Activated naive CD4-positive, alpha-beta T cell treated with anti-CD3 and anti-CD28 coated beads, Interleukin-2, amount 10 ng/mL, durations not matched to agents 7 days and 5 days (primary cell): ENCODE measurements around the gene PANX1.

Experiments
- CTCF ChIA-PET: fragments of 350-600 bp; sonication (Branson Sonifier 250); formaldehyde crosslinking; loops from one replicate; lab custom pipeline; 2021; ENCODE audit warnings: antibody characterized with exemption; lab: Charles Lee
- DNase-seq: peaks from one replicate; pipeline ENCODE4 v3.0.0-alpha.2; 2020
- H3K27ac Mint-ChIP-seq: one replicate; pipeline ENCODE4 v1.8.0; 2021; ENCODE audit warnings: mild to moderate bottlenecking, moderate library complexity, mixed read lengths
- H3K27me3 Mint-ChIP-seq: one replicate; pipeline ENCODE4 v1.8.0; 2021; ENCODE audit warnings: mild to moderate bottlenecking, mixed read lengths
- H3K36me3 Mint-ChIP-seq: one replicate; pipeline ENCODE4 v1.8.0; 2021; ENCODE audit warnings: mixed read lengths
- H3K4me1 Mint-ChIP-seq: one replicate; pipeline ENCODE4 v1.8.0; 2021; ENCODE audit warnings: mixed read lengths
- H3K4me3 Mint-ChIP-seq: one replicate; pipeline ENCODE4 v1.8.0; 2021; ENCODE audit warnings: mild to moderate bottlenecking, moderate library complexity, mixed read lengths
- H3K9me3 Mint-ChIP-seq: one replicate; pipeline ENCODE4 v1.8.0; 2021; ENCODE audit warnings: mixed read lengths

The PANX1 gene

DNA sequence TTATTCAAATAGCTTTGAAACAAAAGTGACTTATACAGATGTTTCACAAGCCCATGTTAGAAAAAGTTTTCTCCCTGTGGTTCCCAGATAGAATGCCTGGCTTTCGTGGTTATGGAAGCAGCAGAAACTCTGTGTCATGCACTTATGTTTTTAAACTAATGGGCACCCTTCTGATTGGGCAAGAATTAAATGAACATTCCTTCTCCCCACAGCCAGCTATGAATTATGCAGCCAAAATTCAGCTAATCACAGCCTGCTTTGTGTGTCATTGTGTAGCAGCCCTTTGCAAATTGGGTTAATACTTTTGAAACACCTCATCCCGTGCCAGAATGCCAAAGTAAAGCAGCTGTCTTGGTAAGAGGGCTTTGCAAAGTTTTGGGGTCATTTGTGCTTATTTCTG lies 46.9 kb downstream of the PANX1 start:
- no peak overlapping the region for H3K27ac Mint-ChIP-seq
- no peaks in the 10 kb centered on the region for H3K4me1 Mint-ChIP-seq
- peaks cover 20% of the 10 kb centered on the region for H3K36me3 Mint-ChIP-seq
- CTCF ChIA-PET: interaction anchor here (2.8 kb wide), 1 partner anchor 9 kb away, joined by 17 read pairs; no protein-coding TSS in a partner anchor
- H3K9me3 Mint-ChIP-seq: no peaks in the 10 kb centered on the region
- no peak for DNase-seq
- no peak overlapping the region for H3K4me3 Mint-ChIP-seq
- no peaks in the 10 kb centered on the region for H3K27me3 Mint-ChIP-seq

DNA sequence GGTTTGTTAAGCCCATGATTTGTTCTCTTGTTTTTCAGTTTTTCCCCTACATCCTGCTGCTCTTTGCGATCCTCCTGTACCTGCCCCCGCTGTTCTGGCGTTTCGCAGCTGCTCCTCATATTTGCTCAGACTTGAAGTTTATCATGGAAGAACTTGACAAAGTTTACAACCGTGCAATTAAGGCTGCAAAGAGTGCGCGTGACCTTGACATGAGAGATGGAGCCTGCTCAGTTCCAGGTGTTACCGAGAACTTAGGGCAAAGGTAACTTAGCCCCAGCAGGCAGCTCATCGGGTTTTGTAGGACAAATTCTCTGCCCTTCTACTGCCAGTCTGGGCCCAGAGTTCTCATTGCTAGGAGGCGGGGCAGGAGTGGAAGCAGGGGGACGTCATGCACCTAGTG lies 49.7 kb downstream of the PANX1 start:
- H3K9me3 Mint-ChIP-seq: no peaks in the 10 kb centered on the region
- H3K27ac Mint-ChIP-seq: no peak overlapping the region
- no peaks in the 10 kb centered on the region for H3K4me1 Mint-ChIP-seq
- peaks cover 27% of the 10 kb centered on the region for H3K36me3 Mint-ChIP-seq
- H3K4me3 Mint-ChIP-seq: no peak overlapping the region
- no peak for DNase-seq
- no peaks in the 10 kb centered on the region for H3K27me3 Mint-ChIP-seq
- CTCF ChIA-PET: no interaction called here

DNA sequence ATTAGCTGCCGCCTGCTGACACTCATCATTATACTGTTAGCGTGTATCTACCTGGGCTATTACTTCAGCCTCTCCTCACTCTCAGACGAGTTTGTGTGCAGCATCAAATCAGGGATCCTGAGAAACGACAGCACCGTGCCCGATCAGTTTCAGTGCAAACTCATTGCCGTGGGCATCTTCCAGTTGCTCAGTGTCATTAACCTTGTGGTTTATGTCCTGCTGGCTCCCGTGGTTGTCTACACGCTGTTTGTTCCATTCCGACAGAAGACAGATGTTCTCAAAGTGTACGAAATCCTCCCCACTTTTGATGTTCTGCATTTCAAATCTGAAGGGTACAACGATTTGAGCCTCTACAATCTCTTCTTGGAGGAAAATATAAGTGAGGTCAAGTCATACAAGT lies 51.1 kb downstream of the PANX1 start:
- H3K27ac Mint-ChIP-seq: no peak overlapping the region
- H3K36me3 Mint-ChIP-seq: peaks cover 27% of the 10 kb centered on the region
- H3K27me3 Mint-ChIP-seq: no peaks in the 10 kb centered on the region
- no peaks in the 10 kb centered on the region for H3K4me1 Mint-ChIP-seq
- DNase-seq: no peak
- no peaks in the 10 kb centered on the region for H3K9me3 Mint-ChIP-seq
- H3K4me3 Mint-ChIP-seq: no peak overlapping the region
- CTCF ChIA-PET: no interaction called here

DNA sequence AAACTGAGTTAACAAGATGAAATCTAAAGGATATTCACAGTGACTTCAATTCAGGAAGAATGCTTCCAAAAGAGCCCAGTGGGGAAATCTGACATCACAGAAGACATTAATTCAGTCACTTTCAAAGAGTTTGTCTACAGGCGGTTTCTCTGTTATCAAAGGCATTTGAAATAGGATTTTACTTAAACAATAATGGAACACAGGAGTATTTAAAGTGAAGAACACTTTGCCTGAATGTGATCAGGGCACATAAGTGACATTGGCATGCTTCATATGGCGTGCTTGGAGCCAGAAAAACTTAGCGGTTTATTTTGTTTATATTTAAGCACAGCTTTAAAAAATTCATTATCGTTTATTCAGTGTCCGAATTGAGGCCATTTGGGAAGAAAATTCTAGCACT lies 52.9 kb downstream of the PANX1 start:
- Mint-ChIP-seq H3K9me3 (no peaks in the 10 kb centered on the region), H3K4me3 (no peak overlapping the region), H3K27ac (no peak overlapping the region), H3K36me3 (peaks cover 30% of the 10 kb centered on the region), H3K27me3 (no peaks in the 10 kb centered on the region), H3K4me1 (no peaks in the 10 kb centered on the region)
- DNase-seq: no peak
- CTCF ChIA-PET: interaction anchor here (1.9 kb wide), 1 partner anchor 11 kb away, joined by 5 read pairs; no protein-coding TSS in a partner anchor

DNA sequence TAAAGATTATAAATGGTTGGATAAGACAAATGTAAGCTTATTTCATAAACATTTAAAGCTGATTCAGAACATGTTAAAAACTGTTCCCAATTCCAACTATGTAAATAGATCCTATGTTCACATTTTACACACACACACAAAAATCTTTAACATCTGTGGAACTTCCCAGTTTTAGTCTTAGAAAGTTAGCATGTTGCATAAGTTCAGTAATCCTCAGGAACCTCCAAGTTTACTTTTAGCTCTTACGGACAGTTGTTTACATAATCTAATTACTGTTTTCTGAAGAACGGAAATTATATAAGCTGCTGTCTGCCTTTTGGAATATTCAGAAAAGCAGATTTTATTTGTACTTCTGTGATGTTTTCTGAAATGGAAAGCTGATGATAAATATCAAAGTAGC lies 53.3 kb downstream of the PANX1 start:
- Mint-ChIP-seq H3K27ac (no peak overlapping the region), H3K36me3 (peaks cover 30% of the 10 kb centered on the region), H3K27me3 (no peaks in the 10 kb centered on the region), H3K9me3 (no peaks in the 10 kb centered on the region), H3K4me3 (no peak overlapping the region), H3K4me1 (no peaks in the 10 kb centered on the region)
- CTCF ChIA-PET: interaction anchor here (1.9 kb wide), 1 partner anchor 11 kb away, joined by 5 read pairs; no protein-coding TSS in a partner anchor
- DNase-seq: no peak

DNA sequence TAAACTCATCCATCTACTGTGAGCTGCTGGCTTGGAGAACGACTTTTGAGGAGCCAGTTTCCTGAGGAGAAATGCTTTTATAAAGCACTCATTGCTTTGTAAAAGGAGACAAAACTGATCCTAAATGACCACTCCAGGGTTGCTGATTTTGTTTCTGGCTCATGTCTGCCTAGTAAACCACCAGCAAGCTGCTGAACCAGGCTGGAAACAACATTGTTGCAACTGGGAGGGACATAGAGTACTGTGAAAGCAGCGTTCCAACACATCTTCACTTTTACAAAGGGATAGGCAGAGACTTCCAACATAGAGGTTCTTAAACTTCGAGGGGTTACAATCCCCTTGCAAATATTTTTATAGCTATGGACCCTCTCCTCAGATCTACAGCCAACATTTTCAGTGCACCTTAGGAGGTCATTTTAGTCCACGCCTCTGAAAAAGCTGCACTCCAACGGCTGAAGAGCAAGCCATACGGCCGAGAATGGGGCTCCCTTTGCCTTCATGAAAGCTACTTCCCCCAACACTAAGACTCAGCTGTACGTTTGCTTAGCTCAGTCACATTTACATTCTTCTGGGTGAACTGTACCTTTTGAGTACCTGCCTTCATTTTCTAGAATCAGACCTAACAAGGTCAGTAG lies 54.7 kb downstream of the PANX1 start:
- Mint-ChIP-seq H3K27me3 (no peaks in the 10 kb centered on the region), H3K9me3 (no peaks in the 10 kb centered on the region), H3K27ac (no peak overlapping the region), H3K4me1 (no peaks in the 10 kb centered on the region), H3K36me3 (peaks cover 26% of the 10 kb centered on the region), H3K4me3 (no peak overlapping the region)
- CTCF ChIA-PET: interaction anchor here (0.5 to 3.6 kb wide), 10 partner anchors 8 to 324 kb away, joined by 3 to 17 read pairs (median 6); partner anchors contain the start of gene PANX1
- DNase-seq: no peak

DNA sequence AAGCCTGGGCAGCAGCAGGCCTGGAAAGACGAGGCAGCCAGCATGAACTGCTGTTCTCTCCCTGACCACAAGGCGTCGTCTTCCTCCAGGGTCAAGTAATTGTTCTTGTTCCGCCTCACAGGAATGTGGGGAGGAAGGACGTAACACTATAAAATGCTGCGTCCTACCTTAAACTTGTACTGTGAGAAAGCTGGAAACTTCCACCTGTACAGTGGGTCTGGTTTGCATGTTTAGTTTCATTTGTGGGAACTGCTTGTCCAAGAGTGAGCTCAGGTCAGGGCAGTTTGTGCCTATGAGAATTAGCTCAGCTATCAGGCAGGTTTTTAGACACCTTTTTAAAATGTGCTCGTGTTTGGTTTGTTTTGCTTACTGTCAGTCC lies 55.2 kb downstream of the PANX1 start:
- no peaks in the 10 kb centered on the region for H3K4me1 Mint-ChIP-seq
- peak; percentile 40 for DNase-seq
- no peak overlapping the region for H3K27ac Mint-ChIP-seq

DNA sequence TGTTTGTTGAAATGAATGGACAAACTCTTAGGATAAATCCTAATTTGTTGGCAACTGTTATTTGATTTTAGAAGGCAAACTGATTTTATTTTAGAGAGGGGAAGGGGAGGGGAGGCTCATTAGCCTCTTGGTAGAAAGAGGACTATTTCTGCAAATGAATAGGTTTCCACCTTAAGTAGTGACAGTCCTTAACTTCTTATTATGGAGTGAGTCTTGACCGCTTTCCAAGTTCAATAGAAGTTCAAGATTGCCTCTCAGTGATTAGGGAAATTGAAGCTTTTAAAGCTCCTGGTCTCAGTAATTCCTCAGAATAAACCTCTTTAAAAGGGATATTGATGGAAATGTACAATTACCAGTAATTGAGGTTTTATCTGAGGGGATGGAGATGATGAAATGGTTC lies 55.7 kb downstream of the PANX1 start:
- Mint-ChIP-seq H3K4me1 (no peaks in the 10 kb centered on the region), H3K36me3 (peaks cover 18% of the 10 kb centered on the region), H3K4me3 (no peak overlapping the region), H3K27ac (no peak overlapping the region), H3K27me3 (no peaks in the 10 kb centered on the region), H3K9me3 (no peaks in the 10 kb centered on the region)
- CTCF ChIA-PET: interaction anchor here (1.0 to 3.6 kb wide), 9 partner anchors 9 to 419 kb away, joined by 3 to 17 read pairs (median 6); no protein-coding TSS in a partner anchor
- no peak for DNase-seq

More for the DNA sequence above, 55.2 kb downstream of the PANX1 start:
- Mint-ChIP-seq H3K9me3 (no peaks in the 10 kb centered on the region), H3K4me3 (no peak overlapping the region), H3K36me3 (peaks cover 22% of the 10 kb centered on the region), H3K27me3 (no peaks in the 10 kb centered on the region)
- CTCF ChIA-PET: interaction anchor here (0.7 to 3.6 kb wide), 11 partner anchors 9 to 419 kb away, joined by 3 to 17 read pairs (median 5); partner anchors contain the start of gene PANX1

DNA sequence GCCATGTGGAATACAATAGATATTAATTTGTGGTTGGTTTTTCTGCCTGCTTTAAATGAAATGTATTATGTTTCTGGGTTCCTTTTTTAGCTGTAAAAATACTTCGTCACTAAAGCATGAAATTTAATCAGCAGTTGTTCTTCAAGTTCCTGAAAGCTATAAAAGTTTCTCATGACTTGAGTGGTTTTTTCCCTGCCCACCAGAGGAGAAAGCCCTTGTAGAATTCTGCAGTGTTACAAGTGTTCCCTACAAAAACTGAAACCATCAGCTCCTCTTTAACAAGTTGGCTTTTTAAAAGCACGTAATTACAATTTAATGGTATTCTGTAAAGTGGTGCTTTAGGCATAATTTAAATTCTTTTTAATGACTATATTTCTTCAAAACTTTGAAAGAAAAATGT lies 56.2 kb downstream of the PANX1 start:
- CTCF ChIA-PET: interaction anchor here (1.0 to 3.6 kb wide), 7 partner anchors 10 to 418 kb away, joined by 3 to 17 read pairs (median 6); no protein-coding TSS in a partner anchor
- H3K4me3 Mint-ChIP-seq: no peak overlapping the region
- no peak overlapping the region for H3K27ac Mint-ChIP-seq
- no peaks in the 10 kb centered on the region for H3K27me3 Mint-ChIP-seq
- H3K9me3 Mint-ChIP-seq: no peaks in the 10 kb centered on the region
- H3K36me3 Mint-ChIP-seq: peaks cover 14% of the 10 kb centered on the region
- no peaks in the 10 kb centered on the region for H3K4me1 Mint-ChIP-seq
- no peak for DNase-seq

DNA sequence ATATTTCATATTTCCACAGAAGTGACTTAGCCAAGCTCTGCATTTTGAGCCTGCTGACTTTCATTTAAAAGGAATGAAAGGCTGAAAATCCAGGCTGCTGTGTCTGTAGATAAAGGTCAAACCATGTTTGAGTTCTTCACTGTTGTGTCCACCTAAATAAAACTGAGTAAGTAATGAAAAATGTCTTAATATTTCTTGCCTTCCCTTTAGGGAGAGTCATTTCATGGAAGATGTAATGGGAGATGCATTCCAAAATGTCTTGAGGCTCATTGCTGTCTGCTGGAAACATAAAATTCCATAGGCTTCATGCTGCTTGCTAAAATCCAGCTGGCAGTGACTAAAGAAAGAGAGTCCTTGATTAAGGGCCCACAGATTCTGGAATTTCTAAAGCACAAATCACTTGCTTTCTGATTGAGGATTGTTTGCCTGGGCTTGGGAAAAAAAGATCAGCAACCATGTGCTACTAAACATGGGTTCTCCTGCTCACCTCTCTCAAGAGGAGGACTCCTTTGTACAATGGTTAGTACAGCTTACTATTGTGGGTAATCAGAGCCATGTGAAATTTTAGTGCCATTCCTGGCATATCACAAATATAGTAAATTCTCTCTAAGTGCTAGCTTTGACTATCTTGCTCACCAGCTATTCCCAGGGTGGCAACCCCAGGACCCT lies 56.9 kb downstream of the PANX1 start:
- H3K9me3 Mint-ChIP-seq: no peaks in the 10 kb centered on the region
- H3K27me3 Mint-ChIP-seq: no peaks in the 10 kb centered on the region
- no peak overlapping the region for H3K27ac Mint-ChIP-seq
- H3K4me1 Mint-ChIP-seq: no peaks in the 10 kb centered on the region
- CTCF ChIA-PET: interaction anchor here (0.8 to 3.6 kb wide), 6 partner anchors 10 to 320 kb away, joined by 3 to 17 read pairs (median 7); no protein-coding TSS in a partner anchor
- no peak overlapping the region for H3K4me3 Mint-ChIP-seq
- H3K36me3 Mint-ChIP-seq: peaks cover 9% of the 10 kb centered on the region
- no peak for DNase-seq

DNA sequence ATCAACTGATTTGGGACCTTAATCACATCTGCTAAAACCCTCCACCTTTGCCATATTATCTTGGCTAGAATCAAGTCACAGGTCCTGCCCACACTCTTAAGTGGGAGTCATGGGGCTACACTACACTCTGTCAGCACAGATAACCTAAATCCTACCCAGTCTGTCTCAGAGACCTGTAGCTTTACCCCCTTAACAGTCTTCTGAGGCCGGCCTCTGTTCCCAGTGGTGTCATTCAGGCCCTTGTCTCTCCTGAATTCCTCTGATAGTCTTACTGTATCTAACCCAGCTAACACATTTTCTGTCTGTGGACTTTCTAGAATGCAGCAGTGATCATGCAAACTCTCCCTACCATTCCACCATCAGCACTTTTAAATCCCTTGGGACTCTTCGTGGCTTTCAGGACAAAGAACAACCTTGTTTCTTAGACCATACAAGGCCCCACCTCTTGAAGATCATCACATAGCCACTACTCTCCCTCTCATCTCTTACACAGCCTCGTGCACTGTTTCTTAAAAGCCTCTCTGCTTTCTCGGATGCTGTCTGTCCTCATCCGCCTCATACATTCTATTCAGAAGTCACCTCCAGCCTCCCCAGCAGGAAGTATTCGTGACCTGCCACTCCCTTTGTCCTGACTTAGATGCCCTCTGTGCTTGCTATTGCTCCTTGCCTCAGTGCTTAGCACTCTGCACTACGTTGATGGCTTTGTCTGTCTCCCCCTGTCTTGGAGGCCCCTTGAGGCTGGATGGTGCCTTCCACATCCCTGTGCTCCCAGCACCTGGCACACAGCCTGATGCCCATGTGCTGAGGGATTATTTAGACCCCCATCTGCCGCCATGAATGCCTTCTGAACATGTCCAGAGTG lies 57.9 kb downstream of the PANX1 start:
- Mint-ChIP-seq H3K4me3 (no peak overlapping the region), H3K36me3 (peaks cover 2% of the 10 kb centered on the region), H3K4me1 (no peaks in the 10 kb centered on the region), H3K9me3 (no peaks in the 10 kb centered on the region), H3K27me3 (no peaks in the 10 kb centered on the region), H3K27ac (peak overlapping the region; percentile 34)
- CTCF ChIA-PET: interaction anchor here (0.8 to 3.6 kb wide), 3 partner anchors 11 to 318 kb away, joined by 3 to 17 read pairs (median 11); no protein-coding TSS in a partner anchor
- no peak for DNase-seq

DNA sequence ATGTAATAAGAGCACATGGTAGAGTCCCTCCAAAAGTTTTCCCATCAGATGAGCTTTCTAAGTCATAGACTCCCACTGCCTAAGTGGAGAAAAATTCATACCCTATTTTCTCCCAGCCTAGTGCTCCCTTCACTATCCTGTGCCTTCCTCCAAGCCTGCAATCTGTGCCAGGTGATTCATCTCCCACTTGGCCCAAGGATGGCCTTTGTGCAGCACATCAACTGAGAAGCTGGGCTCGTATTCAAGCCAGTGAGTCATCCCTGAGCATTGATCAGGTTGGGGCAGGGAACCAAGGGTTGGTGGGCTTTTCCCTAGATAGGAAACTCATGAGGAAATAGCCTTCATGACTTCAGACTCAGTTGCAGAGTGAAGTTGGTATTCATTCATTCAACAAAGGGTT lies 64.6 kb downstream of the PANX1 start:
- no peak for DNase-seq
- H3K27ac Mint-ChIP-seq: no peak overlapping the region
- H3K4me3 Mint-ChIP-seq: no peak overlapping the region
- CTCF ChIA-PET: no interaction called here
- no peaks in the 10 kb centered on the region for H3K27me3 Mint-ChIP-seq
- H3K36me3 Mint-ChIP-seq: no peaks in the 10 kb centered on the region
- H3K4me1 Mint-ChIP-seq: no peaks in the 10 kb centered on the region
- no peaks in the 10 kb centered on the region for H3K9me3 Mint-ChIP-seq

DNA sequence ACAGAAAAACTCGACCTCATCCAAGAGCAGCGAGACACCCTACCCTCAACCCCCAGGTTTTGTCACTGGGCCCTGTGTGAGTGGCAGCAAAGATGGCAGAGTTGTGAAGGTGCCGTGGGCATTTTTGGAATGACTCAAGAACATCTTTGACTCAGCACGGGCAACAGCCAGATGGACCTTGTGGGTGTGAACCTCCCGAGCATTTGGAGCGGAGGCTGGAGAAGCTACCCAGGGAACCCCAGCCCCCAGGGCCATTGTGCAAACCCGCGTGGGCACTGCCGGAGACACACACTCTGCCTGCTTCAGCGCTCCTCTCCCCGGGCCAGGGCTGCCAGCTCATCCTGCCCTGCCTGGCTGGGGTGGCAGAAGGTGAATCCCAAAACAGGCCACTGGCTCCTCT lies 66.1 kb downstream of the PANX1 start:
- Mint-ChIP-seq H3K36me3 (no peaks in the 10 kb centered on the region), H3K27me3 (no peaks in the 10 kb centered on the region), H3K9me3 (no peaks in the 10 kb centered on the region), H3K27ac (no peak overlapping the region), H3K4me1 (no peaks in the 10 kb centered on the region), H3K4me3 (no peak overlapping the region)
- CTCF ChIA-PET: interaction anchor here (1.4 kb wide), 1 partner anchor 11 kb away, joined by 3 read pairs; no protein-coding TSS in a partner anchor
- DNase-seq: no peak

DNA sequence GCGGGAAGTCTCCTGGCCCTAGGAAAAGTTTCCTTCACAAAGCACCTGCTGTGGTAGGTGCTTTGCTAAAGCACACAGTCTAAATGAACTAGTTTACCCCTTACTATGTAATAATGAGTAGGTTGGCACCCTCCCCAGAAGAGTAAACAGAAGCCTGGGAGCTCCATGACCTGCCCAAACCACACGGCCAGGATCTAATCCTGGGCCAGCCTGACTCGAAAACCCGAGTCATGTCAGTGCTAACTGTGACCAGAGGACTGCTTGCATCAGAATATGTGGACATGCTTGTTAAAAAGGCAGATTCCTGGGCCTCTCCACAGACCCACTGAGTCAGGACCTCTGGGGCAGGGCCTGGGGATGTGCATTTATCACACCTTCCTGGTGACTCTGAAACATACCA lies 67.7 kb downstream of the PANX1 start:
- CTCF ChIA-PET: interaction anchor here (2.3 kb wide), 1 partner anchor 12 kb away, joined by 8 read pairs; no protein-coding TSS in a partner anchor
- Mint-ChIP-seq H3K4me1 (no peaks in the 10 kb centered on the region), H3K27me3 (no peaks in the 10 kb centered on the region), H3K36me3 (no peaks in the 10 kb centered on the region), H3K27ac (no peak overlapping the region), H3K4me3 (no peak overlapping the region), H3K9me3 (no peaks in the 10 kb centered on the region)
- no peak for DNase-seq
